Fibroblast of lung (primary cell): ENCODE measurements around the gene NCKAP5. TPM values are rescaled to one million over a fixed set of nuclear protein-coding genes. Genes with fewer than 3 reads are reported as not detected.

Source experiments
- DNase-seq, 2 donors: peaks; one replicate each; pipeline versions ENCODE4 v3.0.0 to v3.0.0-alpha.2; 2010; ENCODE audit warnings: low read depth in 2 of 2
- H2AFZ ChIP-seq: 2 replicates; pipeline ENCODE4 v1.5.1; 2012; ENCODE audit warnings: low read length, control low read depth, inconsistent platforms
- H3K27ac ChIP-seq: 2 replicates; pipeline ENCODE4 v1.5.1; 2011; ENCODE audit warnings: low read length, control low read depth; ENCODE audit not compliant: insufficient read depth
- H3K27me3 ChIP-seq: 2 replicates; pipeline ENCODE4 v1.5.1; 2011; ENCODE audit warnings: mild to moderate bottlenecking, low read length; ENCODE audit not compliant: control insufficient read depth, insufficient read depth
- H3K36me3 ChIP-seq: 2 replicates; pipeline ENCODE4 v1.5.1; 2011; ENCODE audit warnings: low read length; ENCODE audit not compliant: control insufficient read depth, insufficient read depth
- H3K4me1 ChIP-seq: 2 replicates; pipeline ENCODE4 v1.5.1; 2011; ENCODE audit warnings: low read length; ENCODE audit not compliant: control insufficient read depth, insufficient read depth; ENCODE audit errors: extremely low read depth
- H3K4me2 ChIP-seq: 2 replicates; pipeline ENCODE4 v1.5.1; 2011; ENCODE audit warnings: low read length, control low read depth; ENCODE audit not compliant: insufficient read depth; ENCODE audit errors: extremely low read depth
- H3K4me3 ChIP-seq, 4 experiments: fragments of 200-600 bp in 1 of 4; sonication (generic) in 1 of 4; replicated peaks in 1 of 4; 2 replicates each; pipeline ENCODE4 v1.5.1; 2011 to 2016; ENCODE audit warnings: low read length in 4 of 4, low read depth in 3 of 4, mild to moderate bottlenecking in 3 of 4, control low read depth in 2 of 4, inconsistent platforms in 1 of 4, mixed read lengths in 1 of 4; ENCODE audit not compliant: insufficient read depth in 1 of 4; ENCODE audit errors: control extremely low read depth in 1 of 4
- H3K79me2 ChIP-seq: 2 replicates; pipeline ENCODE4 v1.5.1; 2012; ENCODE audit warnings: mild to moderate bottlenecking, low read length, inconsistent platforms; ENCODE audit not compliant: control insufficient read depth, insufficient read depth
- H3K9ac ChIP-seq: 2 replicates; pipeline ENCODE4 v1.5.1; 2011; ENCODE audit warnings: mild to moderate bottlenecking, low read length, control low read depth; ENCODE audit not compliant: insufficient read depth
- H3K9me3 ChIP-seq: 2 replicates; pipeline ENCODE4 v1.5.1; 2012; ENCODE audit warnings: low read depth, low read length; ENCODE audit not compliant: control insufficient read depth, insufficient read depth
- H4K20me1 ChIP-seq: 2 replicates; pipeline ENCODE4 v1.5.1; 2011; ENCODE audit warnings: low read length; ENCODE audit not compliant: control insufficient read depth, insufficient read depth; ENCODE audit errors: extremely low read depth
- CTCF ChIP-seq, 2 donors: IDR thresholded peaks in 1 of 2; conservative IDR thresholded peaks in 1 of 2; 1 replicate in 1 of 2; 2 replicates in 1 of 2; pipeline ENCODE4 v1.5.1; 2011 to 2012; ENCODE audit warnings: low read length in 2 of 2, control low read depth in 1 of 2, inconsistent platforms in 1 of 2, low read depth in 1 of 2, mild to moderate bottlenecking in 1 of 2
- EZH2 ChIP-seq: IDR thresholded peaks from 2 replicates; pipeline ENCODE4 v1.5.1; 2012; ENCODE audit warnings: low read length, control low read depth, mild to moderate bottlenecking; ENCODE audit errors: missing control alignments
- polyA plus RNA-seq, 2 donors: library from polyadenylated mRNA; depleted of rRNA in 1 of 2; stranded (reverse) in 1 of 2; unstranded in 1 of 2; fragments of >200 nt; gene quantifications; 2 replicates each; pipeline ENCODE4 v1.2.1, GENCODE V29; 2011 to 2012; ENCODE audit warnings: missing spikeins in 1 of 2
- total RNA-seq: library from RNA; depleted of rRNA; stranded (reverse); fragments of >200 nt; gene quantifications from 2 replicates; pipeline ENCODE4 v1.2.1, GENCODE V29; 2014

Gene NCKAP5
- total and polyA plus RNA-seq, 2 donors (not counting 1 experiment from before 2014, with no cell fraction given) = 2.6 to 6.2 TPM

- Histone ChIP-seq H3K4me1 (no peaks in the 10 kb centered on the region), H3K9me3 (no peaks in the 10 kb centered on the region), H4K20me1 (no peaks in the 10 kb centered on the region), H3K36me3 (no peaks in the 10 kb centered on the region), H3K27me3 (no peaks in the 10 kb centered on the region), H3K4me2 (no peak overlapping the region), H2AFZ (no peak overlapping the region), H3K79me2 (no peaks in the 10 kb centered on the region), H3K27ac (no peak overlapping the region), H3K9ac (no peak overlapping the region), H3K4me3 (no peak overlapping the region)
- peak in 1 of 2 donors; percentile 57 for DNase-seq
- no peak for TF ChIP-seq CTCF (conservative IDR thresholded peaks at IDR 0.05 in 1 of 2, IDR thresholded peaks at IDR 0.05 in 1 of 2; ENCODE audit: low read depth in 1 of 2, low read length in 2 of 2)
Measured at GRCh38 chr2:132632000-132632649, 936.1 kb downstream of the NCKAP5 start.

GRCh38 chr2:132627536-132627935, 940.7 kb downstream of the NCKAP5 start:
- Histone ChIP-seq H3K9me3 (no peaks in the 10 kb centered on the region), H3K79me2 (no peaks in the 10 kb centered on the region), H3K4me1 (no peaks in the 10 kb centered on the region), H4K20me1 (no peaks in the 10 kb centered on the region), H3K4me3 (no peak overlapping the region), H3K36me3 (no peaks in the 10 kb centered on the region), H3K4me2 (no peak overlapping the region), H3K9ac (no peak overlapping the region), H2AFZ (no peak overlapping the region), H3K27me3 (no peaks in the 10 kb centered on the region), H3K27ac (no peak overlapping the region)
- TF ChIP-seq CTCF (conservative IDR thresholded peaks at IDR 0.05 in 1 of 2, IDR thresholded peaks at IDR 0.05 in 1 of 2; ENCODE audit: low read depth in 1 of 2, low read length in 2 of 2) (no peak), EZH2 (no peak)
- peak in 1 of 2 donors; percentile 31 for DNase-seq

- Histone ChIP-seq H2AFZ (no peak overlapping the region), H3K9ac (no peak overlapping the region)
- no peak for TF ChIP-seq EZH2
- no peak for TF ChIP-seq CTCF (conservative IDR thresholded peaks at IDR 0.05 in 1 of 2, IDR thresholded peaks at IDR 0.05 in 1 of 2; ENCODE audit: low read depth in 1 of 2, low read length in 2 of 2)
Measured at GRCh38 chr2:132623096-132623839, 945.0 kb downstream of the NCKAP5 start.

More at GRCh38 chr2:132623096-132623839, 945.0 kb downstream of the NCKAP5 start:
- H3K9me3 ChIP-seq = no peaks in the 10 kb centered on the region
- H4K20me1 ChIP-seq = no peaks in the 10 kb centered on the region
- H3K27ac ChIP-seq = no peak overlapping the region
- no peaks in the 10 kb centered on the region for H3K36me3 ChIP-seq
- no peaks in the 10 kb centered on the region for H3K27me3 ChIP-seq
- H3K4me1 ChIP-seq = no peaks in the 10 kb centered on the region
- DNase-seq = peak; percentile 22 to 90
- H3K79me2 ChIP-seq = no peaks in the 10 kb centered on the region
- no peak overlapping the region for H3K4me2 ChIP-seq
- no peak overlapping the region for H3K4me3 ChIP-seq
